ENCODE results near the gene LZTS3. TPM values are rescaled to one million over a fixed set of nuclear protein-coding genes. Genes with fewer than 3 reads are reported as not detected.

The LZTS3 gene
- polyA plus RNA-seq, 2 of the 4 experiments (the other 2 are of a cell fraction), result 3.8 TPM

- Histone ChIP-seq H3K9me3 (no peaks in the 10 kb centered on the region), H3K27ac (peak overlapping the region; percentile 86 to 91), H3K4me1 (peaks cover 15% of the 10 kb centered on the region), H3K4me3 (peak overlapping the region; percentile 91), H3K4me2 (peak overlapping the region; percentile 85)
- ATAC-seq (peak; percentile 84 to 91), DNase-seq (ENCODE audit: low read depth in 1 of 2, low spot score in 1 of 2) (peak; percentile 78 to 92), FAIRE-seq (no peak)
- POLR2A ChIA-PET, result interaction anchor here (1.0 kb wide), 1 partner anchor 14 kb away, joined by 3 read pairs; the partner anchor contains the start of genes FASTKD5 and UBOX5
- 8% methylated on average over 74 of the region's 84 CpGs for WGBS (ENCODE audit: missing lambda C conversion rate)
- CTCF ChIA-PET, result no interaction called here
- TF ChIP-seq ZC3H11A (IDR thresholded peaks at IDR 0.05), result no peak
- TF ChIP-seq KDM5A (IDR thresholded peaks at IDR 0.05), result no peak
- no peak; the same call in 1 of the 2 replicates for TF ChIP-seq REST (IDR thresholded peaks at IDR 0.05)
- no peak; the same call in 1 of the 2 replicates for TF ChIP-seq TFCP2L1 (CRISPR knock-in tag; IDR thresholded peaks at IDR 0.05)
- TF ChIP-seq CBX8 (IDR thresholded peaks at IDR 0.05), result no peak
- TF ChIP-seq SMC3 (IDR thresholded peaks at IDR 0.05), result no peak
- TF ChIP-seq HOXA7 (CRISPR knock-in tag; IDR thresholded peaks at IDR 0.05), result 0 out of 2 replicates have a peak, but pooled peaks have one; percentile 37
- no peak for TF ChIP-seq RFX5 (IDR thresholded peaks at IDR 0.05)
- TF ChIP-seq NR3C1 (IDR thresholded peaks at IDR 0.05), result no peak
- TF ChIP-seq ELK1 (IDR thresholded peaks at IDR 0.05; ENCODE audit: low read depth, low read length), result no peak
- TF ChIP-seq FOSB (CRISPR knock-in tag; IDR thresholded peaks at IDR 0.05), result no peak
- TF ChIP-seq E2F6 (IDR thresholded peaks at IDR 0.05; ENCODE audit: borderline replicate concordance, low read depth), result peak; percentile 66; the same call in 1 of the 2 replicates
- TF ChIP-seq ZNF302 (CRISPR knock-in tag; IDR thresholded peaks at IDR 0.05), result no peak
- no peak for TF ChIP-seq ZSCAN20 (CRISPR knock-in tag; IDR thresholded peaks at IDR 0.05)
- no peak for TF ChIP-seq FOSL2 (IDR thresholded peaks at IDR 0.05)
- TF ChIP-seq FOSL2 (CRISPR knock-in tag; IDR thresholded peaks at IDR 0.05), result no peak
- TF ChIP-seq RCOR1 (IDR thresholded peaks at IDR 0.05; ENCODE audit: low read depth, low read length), result no peak
- TF ChIP-seq BHLHE40 (IDR thresholded peaks at IDR 0.05; ENCODE audit: low read depth, low read length), result no peak
- no peak for TF ChIP-seq EHMT2 (IDR thresholded peaks at IDR 0.05; ENCODE audit: low read depth)
- no peak for TF ChIP-seq HES2 (IDR thresholded peaks at IDR 0.05)
- TF ChIP-seq HOXB13 (CRISPR knock-in tag; IDR thresholded peaks at IDR 0.05; ENCODE audit: low read depth), result no peak
- TF ChIP-seq ATOH8 (CRISPR knock-in tag; IDR thresholded peaks at IDR 0.05; ENCODE audit: low read depth), result no peak
- TF ChIP-seq PHF8 (IDR thresholded peaks at IDR 0.05; ENCODE audit: borderline replicate concordance, low read depth), result peak; percentile 51; the same call in 1 of the 2 replicates
- no peak for TF ChIP-seq ESRRA (IDR thresholded peaks at IDR 0.05; ENCODE audit: borderline replicate concordance, low read length)
- no peak for TF ChIP-seq BCL3 (IDR thresholded peaks at IDR 0.05)
- peak; percentile 20; the same call in 1 of the 2 replicates for TF ChIP-seq POLR2A (IDR thresholded peaks at IDR 0.05; ENCODE audit: low read length)
- TF ChIP-seq NPAS2 (CRISPR knock-in tag; IDR thresholded peaks at IDR 0.05; ENCODE audit: borderline replicate concordance), result no peak
- TF ChIP-seq RARB (CRISPR knock-in tag; IDR thresholded peaks at IDR 0.05), result no peak
- TF ChIP-seq RAD21 (conservative IDR thresholded peaks at IDR 0.05 in 1 of 2, IDR thresholded peaks at IDR 0.05 in 1 of 2), result no peak
- no peak for TF ChIP-seq HOXB5 (CRISPR knock-in tag; IDR thresholded peaks at IDR 0.05)
- TF ChIP-seq HDAC2 (IDR thresholded peaks at IDR 0.05), result peak; percentile 52; the same call in 1 of the 2 replicates
Measured at GRCh38 chr20:3173610-3174441, 477 bp upstream of the LZTS3 start.

Measured in A549 (cell line).